ENCODE results near the gene CPD. TPM values are rescaled to one million over a fixed set of nuclear protein-coding genes. Genes with fewer than 3 reads are reported as not detected.
A peak's percentile ranks its signal among the peaks of the same experiment; 100 is the strongest.

Gene CPD
- polyA plus RNA-seq (2011; rRNA removed) (83.3 and 97.2 TPM in 2 replicates), polyA plus RNA-seq (2017; fragmentation: RNase III; extraction: RNeasy Plus Mini Kit Qiagen cat#74134 plus additional on column Dnase treatment) (22.4 to 27.7 TPM (median 26.9 TPM) in 3 replicates), polyA minus RNA-seq (2011; rRNA and poly(A)+ RNA removed) (125 and 150 TPM in 2 replicates)
- polyA plus RNA-seq (2012; cell fraction: cytosol; rRNA removed), result 7.0 TPM in 2 replicates
- polyA plus RNA-seq (2012; cell fraction: nucleus; rRNA removed), result 8.9 and 9.8 TPM in 2 replicates

DNA sequence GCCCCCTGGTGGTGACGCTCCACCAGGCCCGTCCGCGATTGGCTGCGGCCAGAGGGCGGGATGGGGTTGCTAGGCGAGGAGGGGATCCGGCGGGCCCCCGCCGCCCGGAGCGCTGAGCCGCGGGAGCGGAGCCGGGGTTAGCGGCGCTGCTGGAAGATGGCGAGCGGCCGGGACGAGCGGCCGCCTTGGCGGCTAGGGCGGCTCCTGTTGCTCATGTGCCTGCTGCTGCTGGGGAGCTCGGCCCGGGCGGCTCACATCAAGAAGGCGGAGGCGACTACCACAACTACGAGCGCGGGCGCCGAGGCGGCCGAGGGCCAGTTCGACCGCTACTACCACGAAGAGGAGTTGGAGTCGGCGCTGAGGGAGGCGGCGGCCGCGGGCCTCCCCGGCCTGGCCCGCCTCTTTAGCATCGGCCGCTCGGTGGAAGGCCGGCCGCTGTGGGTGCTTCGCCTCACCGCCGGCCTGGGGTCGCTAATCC lies at the start of gene CPD:
Gene CPD (plus strand): TSS at position 103 of the 478 bp plus-strand sequence. CDS start 54 bp downstream, at position 157.
- peaks cover 65% of the 10 kb centered on the region for H3K4me1 ChIP-seq
- FAIRE-seq, result no peak
- DNase-seq (ENCODE audit: low read depth in 1 of 2, low spot score in 1 of 2), result peak; percentile 95 to 96
- under 1% methylated on average over 36 of the region's 59 CpGs for WGBS (ENCODE audit: missing lambda C conversion rate)
- CTCF ChIA-PET, result interaction anchor here (1.1 to 5.0 kb wide), 3 partner anchors 39 to 274 kb away, joined by 3 to 35 read pairs (median 5); no protein-coding TSS in a partner anchor
- peak within 1 kb of the TSS; percentile 88 for H3K4me3 ChIP-seq
- POLR2A ChIA-PET, result interaction anchor here (1.8 kb wide), 1 partner anchor 98 kb away, joined by 5 read pairs; the partner anchor contains the start of gene GOSR1
- TF ChIP-seq, protein P1, sequence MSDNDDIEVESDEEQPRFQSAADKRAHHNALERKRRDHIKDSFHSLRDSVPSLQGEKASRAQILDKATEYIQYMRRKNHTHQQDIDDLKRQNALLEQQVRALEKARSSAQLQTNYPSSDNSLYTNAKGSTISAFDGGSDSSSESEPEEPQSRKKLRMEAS (IDR thresholded peaks at IDR 0.05), result peak; percentile 47; the same call in 1 of the 2 replicates
- peak; percentile 75 for TF ChIP-seq RFX5 (IDR thresholded peaks at IDR 0.05)
- TF ChIP-seq KDM5A (IDR thresholded peaks at IDR 0.05), result peak; percentile 63
- TF ChIP-seq ZFP36 (IDR thresholded peaks at IDR 0.05; ENCODE audit: borderline replicate concordance, partially characterized antibody), result no peak
- TF ChIP-seq EHMT2 (IDR thresholded peaks at IDR 0.05; ENCODE audit: low read depth), result no peak
- TF ChIP-seq SMC3 (IDR thresholded peaks at IDR 0.05), result peak; percentile 20; the same call in 2 of the 3 replicates
- no peak for TF ChIP-seq ZSCAN20 (CRISPR knock-in tag; IDR thresholded peaks at IDR 0.05)
- TF ChIP-seq JUN (IDR thresholded peaks at IDR 0.05), result peak; percentile 65 to 90; a peak in 4 of 5 replicates
- TF ChIP-seq HEYL (CRISPR knock-in tag; IDR thresholded peaks at IDR 0.05), result no peak
- 0 out of 2 replicates have a peak, but pooled peaks have one; percentile 31 for TF ChIP-seq GATA3 (IDR thresholded peaks at IDR 0.05; ENCODE audit: borderline replicate concordance)
- TF ChIP-seq, protein P2, sequence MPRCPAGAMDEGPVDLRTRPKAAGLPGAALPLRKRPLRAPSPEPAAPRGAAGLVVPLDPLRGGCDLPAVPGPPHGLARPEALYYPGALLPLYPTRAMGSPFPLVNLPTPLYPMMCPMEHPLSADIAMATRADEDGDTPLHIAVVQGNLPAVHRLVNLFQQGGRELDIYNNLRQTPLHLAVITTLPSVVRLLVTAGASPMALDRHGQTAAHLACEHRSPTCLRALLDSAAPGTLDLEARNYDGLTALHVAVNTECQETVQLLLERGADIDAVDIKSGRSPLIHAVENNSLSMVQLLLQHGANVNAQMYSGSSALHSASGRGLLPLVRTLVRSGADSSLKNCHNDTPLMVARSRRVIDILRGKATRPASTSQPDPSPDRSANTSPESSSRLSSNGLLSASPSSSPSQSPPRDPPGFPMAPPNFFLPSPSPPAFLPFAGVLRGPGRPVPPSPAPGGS (IDR thresholded peaks at IDR 0.05), result peak; percentile 82; the same call in 2 of the 3 replicates
- peak; percentile 94 for TF ChIP-seq PHF8 (IDR thresholded peaks at IDR 0.05; ENCODE audit: borderline replicate concordance, low read depth)
- peak in 1 of 2 experiments; percentile 19; a peak in 1 of 5 replicates for TF ChIP-seq RAD21 (conservative IDR thresholded peaks at IDR 0.05 in 1 of 2, IDR thresholded peaks at IDR 0.05 in 1 of 2)
- TF ChIP-seq POLR2A (IDR thresholded peaks at IDR 0.05; ENCODE audit: low read length), result peak; percentile 89
- no peak for TF ChIP-seq CHD2 (IDR thresholded peaks at IDR 0.05; ENCODE audit: low read length, partially characterized antibody)
- peak; percentile 95 to 97 for ATAC-seq
- no peaks in the 10 kb centered on the region for H3K9me3 ChIP-seq
- peak within 1 kb of the TSS; percentile 87 for H3K4me2 ChIP-seq
- peak within 1 kb of the TSS; percentile 84 to 93 for H3K27ac ChIP-seq

DNA sequence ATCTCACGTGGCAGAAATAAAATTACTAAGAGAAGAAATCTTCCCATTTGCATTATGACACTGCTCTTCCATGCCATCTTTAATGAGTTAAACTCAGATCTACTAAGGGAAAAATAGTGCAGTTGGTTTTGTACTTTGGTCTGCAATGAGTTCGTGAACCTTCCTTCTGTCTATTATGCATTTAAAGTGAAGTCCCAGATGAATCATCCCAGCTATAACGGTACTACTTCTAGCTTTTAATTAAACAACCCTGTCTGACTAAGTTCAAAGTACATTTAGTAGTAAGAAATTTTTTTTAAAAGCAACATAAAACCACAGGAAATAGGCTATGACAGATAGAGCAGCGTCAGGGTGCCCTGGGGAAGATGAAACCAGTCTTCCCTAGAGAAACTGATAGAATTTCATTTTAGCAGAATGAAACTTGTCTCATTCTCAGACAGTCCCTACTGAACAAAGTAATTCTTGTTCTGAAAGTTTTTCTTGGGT lies 46.6 kb upstream of the CPD start:
- peak; percentile 18 for FAIRE-seq
- CTCF ChIA-PET, result interaction anchor here (0.7 to 7.2 kb wide), 3 partner anchors 8 to 80 kb away, joined by 3 to 59 read pairs (median 4); no protein-coding TSS in a partner anchor
- POLR2A ChIA-PET, result interaction anchor here (0.8 to 1.2 kb wide), 2 partner anchors 40 to 48 kb away, joined by 4 read pairs; partner anchors contain the start of gene BLMH

More for the DNA sequence above, 46.6 kb upstream of the CPD start:
- WGBS (ENCODE audit: missing lambda C conversion rate), result 13% methylated on average over 4 of the region's 4 CpGs
- H3K4me3 ChIP-seq, result no peak overlapping the region
- H3K4me1 ChIP-seq, result peaks cover 27% of the 10 kb centered on the region; the same call in 2 of the 3 replicates
- H3K9me3 ChIP-seq, result no peaks in the 10 kb centered on the region
- DNase-seq (ENCODE audit: low read depth in 1 of 2, low spot score in 1 of 2) (peak in 1 of 2 experiments; percentile 73), ATAC-seq (peak in 1 of 2 experiments; percentile 51; a peak in 3 of 6 replicates)
- H3K4me2 ChIP-seq, result peak overlapping the region; percentile 63
- H3K27ac ChIP-seq, result peak overlapping the region; percentile 51 to 69
- TF ChIP-seq RFX5 (IDR thresholded peaks at IDR 0.05) (no peak), CHD4 (IDR thresholded peaks at IDR 0.05; ENCODE audit: borderline replicate concordance) (no peak), MAFK (IDR thresholded peaks at IDR 0.05; ENCODE audit: partially characterized antibody) (peak; percentile 6), RCOR1 (IDR thresholded peaks at IDR 0.05; ENCODE audit: low read depth, low read length) (no peak), FOSL2 (IDR thresholded peaks at IDR 0.05) (no peak; the same call in 1 of the 2 replicates), FOSL2 (CRISPR knock-in tag; IDR thresholded peaks at IDR 0.05) (peak; percentile 37; the same call in 1 of the 2 replicates), PHF8 (IDR thresholded peaks at IDR 0.05; ENCODE audit: borderline replicate concordance, low read depth) (no peak)
- TF ChIP-seq, protein P3, sequence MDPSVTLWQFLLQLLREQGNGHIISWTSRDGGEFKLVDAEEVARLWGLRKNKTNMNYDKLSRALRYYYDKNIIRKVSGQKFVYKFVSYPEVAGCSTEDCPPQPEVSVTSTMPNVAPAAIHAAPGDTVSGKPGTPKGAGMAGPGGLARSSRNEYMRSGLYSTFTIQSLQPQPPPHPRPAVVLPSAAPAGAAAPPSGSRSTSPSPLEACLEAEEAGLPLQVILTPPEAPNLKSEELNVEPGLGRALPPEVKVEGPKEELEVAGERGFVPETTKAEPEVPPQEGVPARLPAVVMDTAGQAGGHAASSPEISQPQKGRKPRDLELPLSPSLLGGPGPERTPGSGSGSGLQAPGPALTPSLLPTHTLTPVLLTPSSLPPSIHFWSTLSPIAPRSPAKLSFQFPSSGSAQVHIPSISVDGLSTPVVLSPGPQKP (IDR thresholded peaks at IDR 0.05; ENCODE audit: low read depth, low read length), result no peak
- TF ChIP-seq, protein P4, sequence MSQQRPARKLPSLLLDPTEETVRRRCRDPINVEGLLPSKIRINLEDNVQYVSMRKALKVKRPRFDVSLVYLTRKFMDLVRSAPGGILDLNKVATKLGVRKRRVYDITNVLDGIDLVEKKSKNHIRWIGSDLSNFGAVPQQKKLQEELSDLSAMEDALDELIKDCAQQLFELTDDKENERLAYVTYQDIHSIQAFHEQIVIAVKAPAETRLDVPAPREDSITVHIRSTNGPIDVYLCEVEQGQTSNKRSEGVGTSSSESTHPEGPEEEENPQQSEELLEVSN (IDR thresholded peaks at IDR 0.05; ENCODE audit: borderline replicate concordance, low read depth), result no peak
- TF ChIP-seq, protein P5, sequence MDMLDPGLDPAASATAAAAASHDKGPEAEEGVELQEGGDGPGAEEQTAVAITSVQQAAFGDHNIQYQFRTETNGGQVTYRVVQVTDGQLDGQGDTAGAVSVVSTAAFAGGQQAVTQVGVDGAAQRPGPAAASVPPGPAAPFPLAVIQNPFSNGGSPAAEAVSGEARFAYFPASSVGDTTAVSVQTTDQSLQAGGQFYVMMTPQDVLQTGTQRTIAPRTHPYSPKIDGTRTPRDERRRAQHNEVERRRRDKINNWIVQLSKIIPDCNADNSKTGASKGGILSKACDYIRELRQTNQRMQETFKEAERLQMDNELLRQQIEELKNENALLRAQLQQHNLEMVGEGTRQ (IDR thresholded peaks at IDR 0.05), result no peak
